HepG2 (cell line): ENCODE data around the gene RIBC1. TPM values are rescaled to one million over a fixed set of nuclear protein-coding genes. Genes with fewer than 3 reads are reported as not detected.

Experiments
- ASH2L ChIP-seq: fragments of 300-600, 200-600 bp; sonication (generic); IDR thresholded peaks from 2 replicates; pipeline ENCODE4 v1.7.0; 2017; ENCODE audit warnings: low read depth, mild to moderate bottlenecking, moderate library complexity, mixed read lengths, low read length; ENCODE audit not compliant: insufficient read length
- ATF7-NPFF ChIP-seq: sonication (generic); formaldehyde crosslinking; IDR thresholded peaks from 2 replicates; pipeline ENCODE4 v1.8.1; 2023; ENCODE audit warnings: mild to moderate bottlenecking, low read depth, missing genetic modification reagents, moderate library complexity
- CC2D1A ChIP-seq: sonication (generic); formaldehyde crosslinking; IDR thresholded peaks from 2 replicates; pipeline ENCODE4 v1.8.1; 2023; ENCODE audit warnings: mild to moderate bottlenecking, missing genetic modification reagents
- E2F1 ChIP-seq: sonication (generic); formaldehyde crosslinking; IDR thresholded peaks from 2 replicates; pipeline ENCODE4 v1.5.0; 2020; ENCODE audit warnings: missing genetic modification reagents
- GATAD1 ChIP-seq: IDR thresholded peaks from 2 replicates; pipeline ENCODE4 v1.6.1; 2016; ENCODE audit warnings: missing genetic modification reagents, missing compliant biosample characterization
- GTF3A ChIP-seq: sonication (generic); formaldehyde crosslinking; conservative IDR thresholded peaks from 2 replicates; pipeline ENCODE4 v1.4.0; 2020; ENCODE audit warnings: mild to moderate bottlenecking, missing genetic modification reagents
- ISX ChIP-seq: sonication (generic); formaldehyde crosslinking; conservative IDR thresholded peaks from 2 replicates; pipeline ENCODE4 v1.5.0; 2020; ENCODE audit warnings: missing genetic modification reagents
- KMT2B ChIP-seq: IDR thresholded peaks from 2 replicates; pipeline ENCODE4 v1.6.1; 2016; ENCODE audit warnings: missing genetic modification reagents, missing compliant biosample characterization
- MAX ChIP-seq: IDR thresholded peaks from 2 replicates; pipeline ENCODE4 v1.6.1; 2012; ENCODE audit warnings: inconsistent platforms
- MAZ ChIP-seq, 2 experiments: sonication (generic) in 1 of 2; formaldehyde crosslinking in 1 of 2; IDR thresholded peaks; 2 replicates each; pipeline versions ENCODE4 v1.5.0 to v1.6.1; 2012 to 2020; ENCODE audit warnings: low read depth in 2 of 2, mild to moderate bottlenecking in 2 of 2, borderline replicate concordance in 1 of 2, improper control_type of control experiment in 1 of 2, low read length in 1 of 2, missing genetic modification reagents in 1 of 2, moderate library complexity in 1 of 2
- NFKB2 ChIP-seq: sonication (generic); formaldehyde crosslinking; IDR thresholded peaks from 2 replicates; pipeline ENCODE4 v1.4.0; 2020; ENCODE audit warnings: missing genetic modification reagents, borderline replicate concordance
- POLR2G ChIP-seq: fragments of 200-400 bp; formaldehyde crosslinking; IDR thresholded peaks from 2 replicates; pipeline ENCODE4 v1.6.1; 2018; ENCODE audit warnings: mild to moderate bottlenecking, low read depth, low read length, moderate library complexity
- PPARG ChIP-seq: conservative IDR thresholded peaks from 2 replicates; pipeline ENCODE4 v1.6.1; 2016; ENCODE audit warnings: missing biosample characterization, missing genetic modification reagents
- PRDM15 ChIP-seq: sonication (generic); formaldehyde crosslinking; IDR thresholded peaks from 2 replicates; pipeline ENCODE4 v1.4.0; 2020; ENCODE audit warnings: missing genetic modification reagents
- RBM39 ChIP-seq: fragments of 200-400 bp; formaldehyde crosslinking; IDR thresholded peaks from one replicate; pipeline ENCODE4 v1.6.1; 2018; ENCODE audit warnings: antibody characterized with exemption, mild to moderate bottlenecking, low read depth, low read length; ENCODE audit not compliant: poor library complexity, severe bottlenecking
- ZNF235 ChIP-seq: sonication (generic); formaldehyde crosslinking; IDR thresholded peaks from 2 replicates; pipeline ENCODE4 v1.8.1; 2023; ENCODE audit warnings: mild to moderate bottlenecking, missing genetic modification reagents, borderline replicate concordance
- ZSCAN31 ChIP-seq: sonication (generic); formaldehyde crosslinking; IDR thresholded peaks from 2 replicates; pipeline ENCODE4 v1.5.0; 2020; ENCODE audit warnings: low read depth, mild to moderate bottlenecking, missing genetic modification reagents
- ZSCAN9 ChIP-seq: IDR thresholded peaks from 2 replicates; pipeline ENCODE4 v1.6.1; 2016; ENCODE audit warnings: borderline replicate concordance
- polyA plus RNA-seq, 8 experiments: library from polyadenylated mRNA; depleted of rRNA in 3 of 8; stranded (reverse) in 7 of 8; unstranded in 1 of 8; fragments of >200 nt; fragmentation: Illumina TruSeq in 4 of 8; extraction: Trizol in 4 of 8; gene quantifications; 2 replicates each; pipeline versions ENCODE4 v1.2.1 to v1.2.3, GENCODE V29; 2011 to 2016; ENCODE audit warnings: low read depth in 4 of 8, missing spikeins in 1 of 8, mixed read lengths in 1 of 8; ENCODE audit not compliant: insufficient read depth in 1 of 8
- total RNA-seq, 5 experiments: library from RNA; depleted of rRNA; stranded (reverse); fragments of >200 nt; fragmentation: Illumina TruSeq; extraction: Trizol; gene quantifications; 2 replicates each; pipeline ENCODE4 v1.2.3, GENCODE V29; 2016; ENCODE audit warnings: low read depth in 1 of 5

Gene RIBC1
- total and polyA plus RNA-seq, 2 of the 13 experiments (the other 11 are each of a cell fraction or from before 2014, with no cell fraction given) = 0.55 TPM; not detected in 1

GRCh38 chrX:53422086-53422860 lies 400 bp upstream of the RIBC1 start, which contains the start of gene SMC1A (continued):
- TF ChIP-seq PRDM15 (CRISPR knock-in tag) (peak; percentile 48; the same call in 1 of the 2 replicates), KMT2B (peak; percentile 54; the same call in 1 of the 2 replicates), ISX (CRISPR knock-in tag) (0 out of 2 replicates have a peak, but pooled peaks have one; percentile 38), ZSCAN31 (0 out of 2 replicates have a peak, but pooled peaks have one; percentile 33), MAX (peak; percentile 56), ASH2L (peak; percentile 81), ATF7-NPFF (CRISPR knock-in tag) (peak; percentile 30; the same call in 1 of the 2 replicates), RBM39 (peak; percentile 61), POLR2G (peak; percentile 72), GATAD1 (CRISPR knock-in tag) (peak; percentile 89), MAZ (IDR thresholded peaks at IDR 0.05; ENCODE audit: borderline replicate concordance, low read depth, low read length) (peak; percentile 47; the same call in 1 of the 2 replicates), MAZ (CRISPR knock-in tag; IDR thresholded peaks at IDR 0.05; ENCODE audit: low read depth) (no peak), NFKB2 (CRISPR knock-in tag) (peak; percentile 41; the same call in 1 of the 2 replicates), GTF3A (CRISPR knock-in tag) (no peak), ZNF235 (0 out of 2 replicates have a peak, but pooled peaks have one; percentile 51), PPARG (CRISPR knock-in tag) (no peak), ZSCAN9 (CRISPR knock-in tag) (0 out of 2 replicates have a peak, but pooled peaks have one; percentile 18), CC2D1A (CRISPR knock-in tag) (no peak), E2F1 (CRISPR knock-in tag) (peak; percentile 93)
